Activated CD8-positive, alpha-beta memory T cell treated with anti-CD3 and anti-CD28 coated beads for 48 hours (primary cell): Measurements from ENCODE around the gene PRDM10.
A peak's percentile ranks its signal among the peaks of the same experiment; 100 is the strongest.
"Not testable (repeated sequence)": the region's sequence is repeated elsewhere in the genome, so short reads cannot be mapped to it uniquely, and the experiment has no call there.

Source experiments
- DNase-seq, 3 experiments: peaks; one replicate each; pipeline ENCODE4 v3.0.0-alpha.2; 2020; ENCODE audit warnings: low read depth in 2 of 3, low spot score in 2 of 3

The PRDM10 gene

GRCh38 chr11:129910360-129910759 lies 92.3 kb downstream of the PRDM10 start:
- DNase-seq, result no peak

- no peak for DNase-seq
Observed at GRCh38 chr11:129905402-129905801, 97.2 kb downstream of the PRDM10 start.

DNA sequence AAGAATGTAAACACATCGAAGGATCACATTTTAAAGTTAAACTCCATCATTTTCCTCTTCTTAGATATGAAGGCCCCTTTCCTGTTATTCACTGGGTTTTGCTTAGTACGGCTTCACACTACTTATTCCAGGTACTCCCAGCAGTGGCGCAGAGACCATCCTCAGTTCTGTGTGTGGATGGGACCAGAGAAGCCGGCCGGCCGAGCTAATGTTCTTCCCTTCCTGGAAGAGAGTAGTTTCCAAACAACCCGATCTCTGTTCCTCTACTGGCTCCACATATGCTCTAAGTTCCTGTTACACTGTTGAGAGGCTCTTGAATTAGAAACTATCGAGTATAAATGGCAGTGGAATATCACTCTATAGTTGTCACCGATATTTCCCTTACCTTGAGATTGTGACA lies 106.6 kb downstream of the PRDM10 start:
- no peak for DNase-seq

GRCh38 chr11:129895126-129896041 lies 107.3 kb downstream of the PRDM10 start, which contains the start of gene NFRKB:
TSS of gene NFRKB (minus strand) at chr11:129895578. CDS start at chr11:129892849, 2,729 bp downstream.
- peak; percentile 76 to 78 (median 77) for DNase-seq

- no peak for DNase-seq
Observed at GRCh38 chr11:129894278-129895125, 108.1 kb downstream of the PRDM10 start.

DNA sequence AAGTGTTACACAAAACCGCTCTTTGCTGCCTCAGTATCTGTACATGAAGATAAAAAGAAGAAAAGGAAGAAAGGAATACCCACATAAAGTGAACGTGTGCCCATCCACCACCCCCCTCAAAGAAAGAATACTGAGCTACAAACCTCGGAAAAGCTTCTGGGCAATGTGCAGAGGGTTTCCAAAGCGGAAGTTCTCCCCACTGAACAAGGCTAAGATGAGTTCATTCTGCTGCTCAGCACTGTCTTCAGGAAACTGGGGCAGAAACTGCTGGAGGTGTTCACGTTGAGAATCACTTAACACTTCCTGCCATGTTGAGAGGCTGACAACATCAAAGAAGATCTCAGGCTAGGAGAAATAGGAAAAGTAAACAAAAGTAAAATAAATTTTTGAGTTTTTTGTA lies 114.2 kb downstream of the PRDM10 start:
- no peak for DNase-seq

- no peak for DNase-seq
Observed at GRCh38 chr11:129885381-129885780, 117.3 kb downstream of the PRDM10 start.

DNA sequence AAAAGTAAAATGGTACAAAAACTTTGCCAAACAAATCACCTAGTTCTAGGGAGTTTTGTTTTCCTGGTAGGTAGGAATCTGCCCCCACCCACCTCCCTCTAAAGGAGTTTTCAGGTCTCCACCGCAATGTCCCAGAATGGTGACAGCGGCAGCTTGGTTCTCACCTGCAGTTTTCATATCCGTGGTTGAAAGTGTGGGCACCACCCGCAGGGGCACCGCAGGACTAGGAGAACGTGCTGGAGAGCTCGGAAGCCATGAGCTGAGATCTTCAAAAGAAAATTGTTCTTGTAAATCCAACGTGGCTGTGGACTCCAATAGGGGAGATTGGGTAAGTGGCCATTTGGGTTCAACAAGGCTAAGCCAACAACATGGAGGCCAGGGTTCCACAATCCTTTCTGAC lies 118.1 kb downstream of the PRDM10 start:
- DNase-seq, result no peak

DNA sequence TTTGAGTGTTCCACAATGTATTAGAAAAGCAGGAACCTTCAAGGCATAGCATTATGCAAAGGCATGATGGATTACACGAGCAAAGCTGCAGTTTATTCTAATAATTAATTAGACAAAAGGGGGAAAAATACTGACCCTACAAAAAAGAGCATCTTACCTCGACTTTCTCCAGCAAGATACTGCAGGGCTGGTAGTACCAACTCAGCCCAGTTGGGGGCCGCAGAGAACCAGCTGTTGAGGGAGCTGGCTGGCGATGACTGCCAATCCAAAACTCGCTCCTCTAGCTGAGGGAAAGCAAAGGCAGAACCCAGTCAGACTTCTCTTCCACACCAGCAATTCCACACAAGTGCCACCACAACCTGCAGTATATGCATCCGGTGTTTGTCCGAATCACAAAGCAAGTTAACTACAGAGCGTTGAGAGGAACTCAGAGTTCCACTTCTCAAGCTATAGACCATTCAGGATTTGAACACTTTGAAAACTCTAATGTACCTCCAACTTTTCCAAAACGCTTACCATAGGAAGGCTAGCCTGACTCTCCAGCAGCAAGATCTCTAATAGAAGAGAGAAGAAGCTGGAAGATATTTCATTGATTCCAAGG lies 121.0 kb downstream of the PRDM10 start:
- DNase-seq, result peak in 1 of 3 experiments; percentile 21

DNA sequence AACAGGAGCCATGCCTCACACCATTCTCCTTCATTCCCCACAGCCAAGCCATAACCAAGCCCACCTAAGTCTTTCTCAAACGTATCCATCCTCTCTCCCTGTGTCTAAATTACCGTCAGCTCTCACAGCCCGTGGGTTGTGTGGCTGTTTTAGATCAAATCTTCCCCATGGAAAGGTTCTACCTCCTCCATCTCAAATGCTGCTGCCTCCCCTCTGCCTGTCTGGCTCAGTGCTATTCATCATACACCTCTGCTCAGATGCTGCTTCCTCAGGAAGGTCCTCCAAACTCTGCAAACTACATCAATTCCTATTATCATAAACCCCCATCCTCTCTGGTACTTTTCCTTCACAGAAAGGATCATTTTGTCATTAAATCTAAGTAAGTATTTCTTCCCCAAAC lies 122.3 kb downstream of the PRDM10 start:
- DNase-seq, result no peak

DNA sequence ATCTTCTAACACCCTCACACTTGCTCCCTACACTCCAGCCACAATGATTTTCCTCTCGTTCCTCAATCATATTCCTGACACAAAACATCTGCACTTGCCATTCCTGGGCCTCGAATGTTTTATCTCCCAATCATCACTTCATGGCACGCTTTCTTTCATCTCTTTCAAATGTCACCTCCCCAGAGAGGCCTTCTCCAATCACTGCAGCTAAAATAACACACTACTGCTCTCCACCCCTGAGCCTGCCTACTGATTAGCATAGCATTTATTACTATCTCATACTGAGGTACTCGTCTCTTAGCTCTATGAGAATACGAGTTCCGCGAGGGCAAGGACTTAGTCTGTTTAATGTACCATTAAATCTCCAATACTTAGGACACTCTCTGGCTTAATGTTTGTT lies 130.7 kb downstream of the PRDM10 start:
- DNase-seq, result no peak

DNA sequence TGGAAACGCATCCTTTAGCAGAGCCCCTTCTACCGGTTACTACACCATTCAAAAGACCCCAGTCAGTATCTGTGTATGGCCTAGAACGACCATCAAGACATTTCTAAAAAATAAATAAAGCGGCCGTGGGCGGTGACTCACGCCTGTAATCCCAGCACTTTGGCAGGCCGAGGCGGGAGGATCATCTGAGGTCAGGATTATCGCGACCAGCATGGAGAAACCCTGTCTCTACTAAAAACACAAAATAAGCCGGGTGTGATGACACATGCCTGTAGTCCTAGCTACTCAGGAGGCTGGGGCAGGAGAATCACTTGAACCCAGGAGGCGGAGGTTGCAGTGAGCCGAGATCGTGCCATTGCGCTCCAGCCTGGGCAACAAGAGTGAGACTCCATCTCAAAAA lies 134.0 kb downstream of the PRDM10 start:
- not testable (repeated sequence) for DNase-seq

- no peak for DNase-seq
Observed at GRCh38 chr11:129866311-129866710, 136.3 kb downstream of the PRDM10 start.

- DNase-seq, result no peak
Observed at GRCh38 chr11:129865701-129866100, 136.9 kb downstream of the PRDM10 start.

DNA sequence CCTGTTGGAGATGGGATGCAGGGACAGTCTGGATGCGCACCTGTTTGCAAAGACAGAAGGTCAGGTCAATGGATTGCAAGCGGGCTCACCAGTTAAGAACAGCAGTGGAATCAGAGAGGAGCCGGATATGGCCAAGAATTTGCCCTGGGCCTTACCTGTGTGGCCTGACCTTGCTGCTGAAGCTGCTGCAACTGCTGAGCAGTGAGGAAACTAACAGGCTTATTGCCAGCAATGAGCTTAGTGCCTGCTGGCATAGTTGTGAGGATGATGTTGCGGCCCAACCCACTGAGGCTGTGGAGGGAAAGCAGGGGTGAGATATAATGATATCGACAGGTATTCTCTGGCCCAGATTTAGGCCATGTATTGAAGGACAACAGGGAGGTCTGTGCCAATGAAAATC lies 137.8 kb downstream of the PRDM10 start:
- DNase-seq, result no peak

DNA sequence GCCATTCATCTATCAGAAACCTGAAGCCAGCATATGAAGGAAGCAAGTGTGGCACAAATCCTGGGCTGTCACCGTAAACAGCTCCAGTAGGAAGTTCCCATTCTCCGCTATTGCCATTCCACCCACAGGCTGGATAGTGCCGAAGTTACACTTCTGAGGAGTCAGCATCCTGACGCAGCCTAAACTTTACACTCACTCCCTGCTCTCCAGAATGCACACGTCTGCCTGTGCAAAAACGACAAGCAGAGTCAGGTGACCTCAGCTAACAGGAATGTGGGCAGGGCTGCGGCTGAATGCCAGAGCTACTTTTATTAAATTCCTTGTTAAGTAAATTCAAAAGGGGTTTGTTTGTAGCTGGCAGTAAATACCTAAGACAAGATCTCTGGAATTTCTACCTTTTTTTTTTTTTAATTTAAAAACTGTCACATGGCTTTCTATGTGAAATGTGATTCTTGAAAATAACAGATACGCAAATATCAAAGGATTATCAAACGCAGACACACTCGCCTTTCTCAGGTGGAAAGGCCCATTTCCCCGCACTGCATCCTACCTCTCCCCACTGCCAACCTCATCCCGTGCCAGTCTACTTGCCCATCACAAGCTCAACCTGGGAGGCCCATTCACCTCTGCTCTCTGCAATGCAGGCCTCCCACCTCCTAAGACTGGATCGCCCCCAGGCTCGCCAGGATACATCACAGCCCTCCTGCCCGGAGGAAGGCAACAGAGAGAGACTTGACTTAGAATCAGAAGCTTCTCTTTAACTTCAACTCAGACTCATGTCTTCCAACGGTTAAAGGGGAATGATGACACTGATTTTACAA lies 140.7 kb downstream of the PRDM10 start:
- DNase-seq, result no peak

DNA sequence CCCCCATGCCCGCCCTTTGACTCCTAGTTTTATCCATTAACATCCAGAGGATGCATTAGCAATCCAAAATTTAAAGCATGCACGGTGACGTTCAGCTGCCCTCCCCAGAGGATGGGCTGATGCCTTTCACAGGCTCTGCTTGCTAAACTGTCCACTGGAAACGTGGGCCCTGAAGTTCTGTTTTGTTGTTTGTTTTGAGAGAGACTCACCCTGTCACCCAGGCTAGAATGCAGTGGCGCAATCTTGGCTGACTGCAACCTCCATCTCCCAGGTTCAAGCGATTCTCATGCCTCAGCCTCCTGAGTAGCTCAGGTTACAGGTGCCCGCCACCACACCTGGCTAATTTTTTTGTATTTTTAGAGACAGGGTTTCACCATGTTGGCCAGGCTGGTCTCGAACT lies 146.6 kb downstream of the PRDM10 start:
- DNase-seq, result no peak

DNA sequence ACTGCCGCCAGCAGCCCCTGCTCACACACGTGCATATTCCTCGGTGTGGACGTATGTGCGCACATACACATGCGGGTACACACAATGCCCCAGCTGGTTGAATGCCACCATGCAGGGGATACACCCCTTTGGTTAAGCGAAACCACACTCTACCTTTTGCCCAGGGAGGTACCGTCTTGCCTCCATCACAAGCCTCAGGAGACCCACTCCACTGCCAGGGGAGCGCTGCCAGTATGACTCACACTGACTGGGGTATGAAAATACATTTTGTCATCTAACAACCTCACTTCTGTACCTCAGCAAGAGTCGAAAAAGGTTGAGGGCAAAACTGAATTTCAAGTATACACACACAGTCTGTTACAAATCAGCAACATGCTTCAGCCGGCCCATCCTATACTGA lies 147.5 kb downstream of the PRDM10 start:
- no peak for DNase-seq

- no peak for DNase-seq
Observed at GRCh38 chr11:129854232-129854805, 148.3 kb downstream of the PRDM10 start.

DNA sequence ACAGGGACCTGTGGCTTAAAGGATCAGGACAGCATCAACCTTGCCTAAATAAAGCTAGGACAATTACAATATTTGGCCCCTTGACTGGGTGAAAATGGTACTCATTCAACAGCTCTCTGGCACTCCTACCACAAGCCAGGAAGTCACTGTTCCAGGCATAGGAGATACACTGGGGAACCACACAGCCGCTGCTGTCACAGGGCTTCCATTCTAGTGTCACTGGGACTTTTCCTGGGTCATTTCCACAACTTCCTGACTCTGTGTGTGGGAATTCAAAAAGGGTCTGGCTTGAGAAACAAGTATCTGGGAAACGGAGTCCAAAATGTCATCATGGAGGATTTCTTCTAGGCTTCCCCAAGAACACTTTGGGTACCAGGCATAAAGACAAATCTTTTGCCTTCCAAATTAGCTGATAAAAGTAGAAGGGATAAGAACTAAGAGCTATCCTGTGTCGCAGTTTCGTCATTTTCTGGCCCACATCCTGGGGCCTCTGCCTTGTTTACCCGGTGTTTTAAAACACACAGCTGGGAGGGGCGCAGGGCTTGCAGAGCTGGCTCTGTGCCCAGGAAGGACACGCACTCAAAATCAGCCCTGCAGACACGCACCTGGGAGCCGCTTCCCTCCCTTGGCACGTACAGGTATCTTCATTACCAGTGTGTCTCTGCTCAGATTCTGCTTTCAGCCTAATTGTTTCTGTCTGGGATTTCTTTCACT lies 149.0 kb downstream of the PRDM10 start:
- no peak for DNase-seq
